NT2/D1 (cell line): Measurements from ENCODE around the gene HBA1.

Experiments used
- YY1 ChIP-seq: IDR thresholded peaks from 2 replicates; pipeline ENCODE4 v1.6.1; 2011; ENCODE audit not compliant: insufficient read length, insufficient read depth
- ZNF274 ChIP-seq: IDR thresholded peaks from 2 replicates; pipeline ENCODE4 v1.6.1; 2011; ENCODE audit warnings: mild to moderate bottlenecking, low read depth, low read length

DNA sequence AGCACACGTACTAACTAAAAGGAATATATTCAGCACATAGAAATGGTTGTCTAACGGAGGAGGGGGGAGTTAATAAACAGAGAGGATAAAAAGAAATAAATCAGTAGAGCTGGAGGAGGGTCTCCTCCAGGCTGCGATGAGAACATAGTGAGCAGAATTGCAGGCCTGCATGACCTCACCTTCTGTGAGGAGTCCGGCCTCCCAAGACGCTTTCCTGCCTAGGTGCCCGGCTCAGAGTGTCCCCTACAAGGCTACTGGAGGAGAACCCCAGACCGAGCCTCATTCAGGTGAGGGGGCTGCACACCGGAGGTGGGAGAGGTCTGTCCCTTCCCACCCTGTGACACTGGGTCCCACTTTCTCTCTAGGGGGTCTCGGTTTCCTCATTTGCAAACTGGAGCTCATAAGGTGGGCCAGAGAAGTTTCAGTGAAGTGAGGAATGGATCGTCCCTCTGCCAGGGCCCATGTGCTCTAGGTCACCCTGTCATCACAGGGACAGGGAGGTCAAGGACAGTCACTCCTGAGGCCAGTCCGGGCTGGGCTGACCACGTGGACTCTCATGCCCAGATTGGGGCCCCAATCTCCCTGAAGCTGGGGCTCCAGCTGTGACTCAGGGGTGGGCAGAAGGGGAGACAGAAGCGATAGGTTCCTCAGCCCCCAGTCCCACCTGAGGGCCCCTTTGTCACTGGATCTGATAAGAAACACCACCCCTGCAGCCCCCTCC is 14.0 kb upstream of the HBA1 start:
- TF ChIP-seq ZNF274 (no peak), YY1 (no peak)
